Activated CD4-positive, alpha-beta T cell treated with anti-CD3 and anti-CD28 coated beads, Interleukin-2, amount 10 ng/mL, durations not matched to agents 7 days and 5 days (primary cell): ENCODE measurements around the gene ISOC1. TPM values are rescaled to one million over a fixed set of nuclear protein-coding genes. Genes with fewer than 3 reads are reported as not detected.
A peak's percentile ranks its signal among the peaks of the same experiment; 100 is the strongest.

Source experiments
- CTCF ChIA-PET: fragments of 350-600 bp; sonication (Branson Sonifier 250); formaldehyde crosslinking; loops from one replicate; lab custom pipeline; 2021; ENCODE audit warnings: antibody characterized with exemption; lab: Charles Lee
- POLR2A ChIA-PET: fragments of 350-600 bp; sonication (Branson Sonifier 250); formaldehyde crosslinking; loops from one replicate; lab custom pipeline; 2021; ENCODE audit warnings: antibody characterized with exemption; lab: Charles Lee
- DNase-seq: peaks from one replicate; pipeline ENCODE4 v3.0.0-alpha.2; 2020
- H3K27ac Mint-ChIP-seq: one replicate; pipeline ENCODE4 v1.8.0; 2021; ENCODE audit warnings: mild to moderate bottlenecking, moderate library complexity, mixed read lengths
- H3K27me3 Mint-ChIP-seq: one replicate; pipeline ENCODE4 v1.8.0; 2021; ENCODE audit warnings: mixed read lengths
- H3K36me3 Mint-ChIP-seq: one replicate; pipeline ENCODE4 v1.8.0; 2021; ENCODE audit warnings: low read depth, mixed read lengths
- H3K4me1 Mint-ChIP-seq: one replicate; pipeline ENCODE4 v1.8.0; 2021; ENCODE audit warnings: mixed read lengths
- H3K4me3 Mint-ChIP-seq: one replicate; pipeline ENCODE4 v1.8.0; 2021; ENCODE audit warnings: mild to moderate bottlenecking, moderate library complexity, mixed read lengths
- H3K9me3 Mint-ChIP-seq: one replicate; pipeline ENCODE4 v1.8.0; 2021; ENCODE audit warnings: mixed read lengths
- total RNA-seq, 2 experiments: library from RNA; stranded (reverse); gene quantifications; one replicate each; pipeline ENCODE4 v1.2.3, GENCODE V29; 2021

The ISOC1 gene
- total RNA-seq, 2 experiments from 2014 or later: 15.0 to 16.8 TPM

GRCh38 chr5:129099184-129099569 lies 4.6 kb downstream of the ISOC1 start:
- CTCF ChIA-PET: interaction anchor here (1.3 kb wide), 1 partner anchor 20 kb away, joined by 3 read pairs; no protein-coding TSS in a partner anchor
- no peak overlapping the region for H3K27ac Mint-ChIP-seq

DNA sequence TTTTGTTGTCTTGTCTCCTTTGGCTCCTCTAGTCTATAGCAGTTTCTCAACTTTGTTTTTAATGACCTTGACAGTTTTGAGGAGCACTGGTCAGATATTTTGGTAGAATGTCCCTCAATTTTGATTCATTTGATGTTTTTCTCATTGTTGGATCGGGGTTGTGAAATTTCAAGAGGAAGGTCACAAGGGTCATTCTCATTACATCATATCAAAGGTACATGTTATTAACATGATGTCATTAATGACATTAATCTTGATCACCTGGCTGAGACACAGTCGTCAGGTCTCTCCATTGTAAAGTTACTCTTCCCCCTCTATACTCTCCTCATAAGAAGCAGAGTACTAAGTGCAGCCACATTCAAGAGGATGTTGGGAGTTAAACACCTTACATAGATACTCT lies 7.2 kb downstream of the ISOC1 start:
- Mint-ChIP-seq H3K4me3 (no peak overlapping the region), H3K27me3 (no peaks in the 10 kb centered on the region), H3K4me1 (peaks cover 15% of the 10 kb centered on the region), H3K9me3 (no peaks in the 10 kb centered on the region), H3K27ac (no peak overlapping the region), H3K36me3 (peaks cover 3% of the 10 kb centered on the region)
- DNase-seq: no peak
- ChIA-PET POLR2A (no interaction called here), CTCF (interaction anchor here (0.6 kb wide), 1 partner anchor 24 kb away, joined by 8 read pairs; no protein-coding TSS in a partner anchor)

More at GRCh38 chr5:129099184-129099569, 4.6 kb downstream of the ISOC1 start:
- POLR2A ChIA-PET: no interaction called here
- Mint-ChIP-seq H3K9me3 (no peaks in the 10 kb centered on the region), H3K4me3 (no peak overlapping the region), H3K36me3 (no peaks in the 10 kb centered on the region), H3K27me3 (no peaks in the 10 kb centered on the region), H3K4me1 (peaks cover 29% of the 10 kb centered on the region)
- DNase-seq: no peak

GRCh38 chr5:129103397-129103796 lies 8.8 kb downstream of the ISOC1 start:
- no peak overlapping the region for H3K4me3 Mint-ChIP-seq
- peaks cover 8% of the 10 kb centered on the region for H3K4me1 Mint-ChIP-seq
- no peak for DNase-seq
- ChIA-PET POLR2A (no interaction called here), CTCF (no interaction called here)
- peaks cover 8% of the 10 kb centered on the region for H3K36me3 Mint-ChIP-seq
- H3K9me3 Mint-ChIP-seq: no peaks in the 10 kb centered on the region
- no peaks in the 10 kb centered on the region for H3K27me3 Mint-ChIP-seq
- no peak overlapping the region for H3K27ac Mint-ChIP-seq

DNA sequence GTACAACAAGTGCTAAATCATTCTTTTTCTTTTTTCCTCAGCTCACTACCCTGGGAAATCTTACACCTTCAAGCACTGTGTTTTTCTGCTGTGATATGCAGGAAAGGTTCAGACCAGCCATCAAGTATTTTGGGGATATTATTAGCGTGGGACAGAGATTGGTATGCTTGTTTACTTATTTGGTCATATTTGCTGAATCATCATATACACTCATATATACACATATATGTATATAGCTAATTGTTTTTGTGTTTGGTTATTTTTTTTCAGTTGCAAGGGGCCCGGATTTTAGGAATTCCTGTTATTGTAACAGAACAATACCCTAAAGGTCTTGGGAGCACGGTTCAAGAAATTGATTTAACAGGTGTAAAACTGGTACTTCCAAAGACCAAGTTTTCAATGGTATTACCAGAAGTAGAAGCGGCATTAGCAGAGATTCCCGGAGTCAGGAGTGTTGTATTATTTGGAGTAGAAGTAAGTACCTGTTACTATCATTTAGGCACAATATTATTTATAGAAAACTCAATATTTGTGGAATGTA lies 10.4 kb downstream of the ISOC1 start:
- Mint-ChIP-seq H3K4me1 (no peaks in the 10 kb centered on the region), H3K4me3 (no peak overlapping the region), H3K36me3 (peaks cover 13% of the 10 kb centered on the region), H3K27ac (no peak overlapping the region), H3K27me3 (no peaks in the 10 kb centered on the region), H3K9me3 (no peaks in the 10 kb centered on the region)
- ChIA-PET CTCF (no interaction called here), POLR2A (interaction anchor here (0.6 kb wide), 1 partner anchor 1300 kb away, joined by 5 read pairs; no protein-coding TSS in a partner anchor)
- no peak for DNase-seq

DNA sequence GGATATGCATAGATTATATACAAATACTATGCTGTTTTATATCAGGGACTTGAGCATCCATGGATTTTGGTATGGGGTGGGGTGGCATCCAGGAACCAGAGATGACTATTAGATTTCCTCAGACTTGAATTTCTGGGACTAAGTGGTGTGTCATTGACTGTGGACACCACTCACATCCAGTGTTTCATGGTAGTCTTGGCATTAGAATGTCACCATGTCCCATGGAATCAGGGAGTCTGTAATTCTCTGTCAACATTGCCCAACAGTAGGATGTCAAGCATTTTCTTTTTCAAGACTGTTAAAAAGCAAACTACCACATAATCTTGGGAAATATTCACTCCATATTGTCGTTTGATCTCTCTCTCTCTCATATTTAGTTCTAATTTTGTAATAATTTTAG lies 13.1 kb downstream of the ISOC1 start:
- Mint-ChIP-seq H3K4me3 (no peak overlapping the region), H3K27me3 (no peaks in the 10 kb centered on the region), H3K27ac (no peak overlapping the region), H3K9me3 (no peaks in the 10 kb centered on the region), H3K4me1 (peaks cover 1% of the 10 kb centered on the region), H3K36me3 (peaks cover 13% of the 10 kb centered on the region)
- DNase-seq: no peak
- POLR2A ChIA-PET: no interaction called here
- CTCF ChIA-PET: interaction anchor here (1.8 kb wide), 1 partner anchor 13 kb away, joined by 3 read pairs; the partner anchor contains the start of gene ISOC1

- Mint-ChIP-seq H3K4me3 (no peak overlapping the region), H3K4me1 (peaks cover 3% of the 10 kb centered on the region), H3K36me3 (peaks cover 13% of the 10 kb centered on the region), H3K9me3 (no peaks in the 10 kb centered on the region), H3K27me3 (no peaks in the 10 kb centered on the region), H3K27ac (no peak overlapping the region)
- ChIA-PET POLR2A (no interaction called here), CTCF (interaction anchor here (2.3 kb wide), 1 partner anchor 16 kb away, joined by 7 read pairs; the partner anchor contains the start of gene ISOC1)
- DNase-seq: no peak
These were observed 16.2 kb downstream of the ISOC1 start for GRCh38 chr5:129110742-129111141.

- DNase-seq: no peak
- Mint-ChIP-seq H3K36me3 (peaks cover 13% of the 10 kb centered on the region), H3K27ac (no peak overlapping the region), H3K4me3 (no peak overlapping the region), H3K9me3 (no peaks in the 10 kb centered on the region), H3K4me1 (peaks cover 3% of the 10 kb centered on the region), H3K27me3 (no peaks in the 10 kb centered on the region)
- POLR2A ChIA-PET: no interaction called here
- CTCF ChIA-PET: interaction anchor here (2.3 kb wide), 1 partner anchor 17 kb away, joined by 7 read pairs; the partner anchor contains the start of gene ISOC1
These were observed 16.8 kb downstream of the ISOC1 start for GRCh38 chr5:129111351-129111750.

- CTCF ChIA-PET: no interaction called here
- POLR2A ChIA-PET: no interaction called here
- H3K27me3 Mint-ChIP-seq: no peaks in the 10 kb centered on the region
- H3K9me3 Mint-ChIP-seq: no peaks in the 10 kb centered on the region
- no peak overlapping the region for H3K4me3 Mint-ChIP-seq
- H3K27ac Mint-ChIP-seq: no peak overlapping the region
- H3K4me1 Mint-ChIP-seq: peaks cover 3% of the 10 kb centered on the region
- H3K36me3 Mint-ChIP-seq: peaks cover 8% of the 10 kb centered on the region
- no peak for DNase-seq
These were observed 17.7 kb downstream of the ISOC1 start for GRCh38 chr5:129112295-129112694.

- CTCF ChIA-PET: no interaction called here
- peaks cover 3% of the 10 kb centered on the region for H3K4me1 Mint-ChIP-seq
- no peaks in the 10 kb centered on the region for H3K9me3 Mint-ChIP-seq
- DNase-seq: no peak
- no peaks in the 10 kb centered on the region for H3K27me3 Mint-ChIP-seq
- H3K4me3 Mint-ChIP-seq: no peak overlapping the region
- H3K36me3 Mint-ChIP-seq: peaks cover 7% of the 10 kb centered on the region
- POLR2A ChIA-PET: no interaction called here
- H3K27ac Mint-ChIP-seq: no peak overlapping the region
These were observed 19.3 kb downstream of the ISOC1 start for GRCh38 chr5:129113867-129114266.

DNA sequence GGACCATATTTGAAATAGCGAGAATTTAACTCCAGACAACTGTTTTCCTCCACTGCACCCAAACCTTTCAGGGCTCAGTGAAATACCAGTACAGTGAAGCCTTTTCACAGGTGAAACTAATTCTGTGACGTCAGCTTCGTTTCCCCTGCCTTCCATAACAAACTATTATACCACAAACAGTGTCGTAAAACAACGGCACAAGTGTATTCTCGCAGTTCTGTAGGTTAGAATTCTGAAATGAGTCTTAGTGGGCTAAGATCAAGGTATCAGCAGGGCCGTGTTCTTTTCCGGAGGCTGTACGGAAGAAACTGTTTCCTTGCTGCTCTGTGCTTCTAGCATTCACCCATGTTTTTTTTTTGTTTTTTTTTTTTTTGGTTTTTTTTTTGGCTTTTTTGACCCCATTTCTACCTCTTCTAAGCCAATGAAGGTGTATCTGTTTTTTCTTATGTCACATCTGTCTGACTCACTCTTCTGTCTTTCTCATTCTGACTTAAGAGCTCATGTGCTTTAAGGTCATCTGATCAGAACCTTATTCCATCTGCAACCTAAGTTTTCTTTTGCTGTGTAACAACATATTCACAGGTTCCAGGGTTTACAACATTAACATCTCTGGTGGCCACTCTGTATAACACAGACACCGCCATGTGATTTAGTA lies 20.1 kb downstream of the ISOC1 start:
- H3K27ac Mint-ChIP-seq: peak overlapping the region; percentile 25
- no peaks in the 10 kb centered on the region for H3K9me3 Mint-ChIP-seq
- no peak overlapping the region for H3K4me3 Mint-ChIP-seq
- peaks cover 3% of the 10 kb centered on the region for H3K4me1 Mint-ChIP-seq
- ChIA-PET POLR2A (no interaction called here), CTCF (no interaction called here)
- H3K36me3 Mint-ChIP-seq: peaks cover 1% of the 10 kb centered on the region
- no peaks in the 10 kb centered on the region for H3K27me3 Mint-ChIP-seq
- DNase-seq: no peak

DNA sequence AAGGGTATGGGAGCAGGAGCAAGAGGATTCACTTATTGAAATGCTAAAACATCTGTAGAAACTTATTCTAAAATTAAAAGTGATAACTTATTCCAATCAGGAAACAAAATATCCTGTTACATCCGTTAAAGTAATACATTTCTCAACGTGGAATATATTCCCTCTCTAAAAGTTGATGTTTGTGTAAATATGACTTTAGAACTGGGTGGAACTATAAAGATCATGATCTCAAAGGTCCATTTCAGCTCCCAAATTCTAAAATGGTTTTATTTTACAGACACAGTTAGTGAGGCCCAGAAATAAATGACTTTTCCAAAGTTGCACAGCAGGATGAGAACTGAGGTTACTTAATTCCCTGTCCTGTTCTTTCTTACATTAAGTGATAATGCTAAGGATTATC lies 21.1 kb downstream of the ISOC1 start:
- CTCF ChIA-PET: interaction anchor here (1.8 kb wide), 1 partner anchor 12 kb away, joined by 5 read pairs; no protein-coding TSS in a partner anchor
- DNase-seq: no peak
- H3K4me1 Mint-ChIP-seq: peaks cover 3% of the 10 kb centered on the region
- H3K27ac Mint-ChIP-seq: no peak overlapping the region
- H3K27me3 Mint-ChIP-seq: no peaks in the 10 kb centered on the region
- H3K36me3 Mint-ChIP-seq: peaks cover 1% of the 10 kb centered on the region
- no peaks in the 10 kb centered on the region for H3K9me3 Mint-ChIP-seq
- POLR2A ChIA-PET: no interaction called here
- no peak overlapping the region for H3K4me3 Mint-ChIP-seq

DNA sequence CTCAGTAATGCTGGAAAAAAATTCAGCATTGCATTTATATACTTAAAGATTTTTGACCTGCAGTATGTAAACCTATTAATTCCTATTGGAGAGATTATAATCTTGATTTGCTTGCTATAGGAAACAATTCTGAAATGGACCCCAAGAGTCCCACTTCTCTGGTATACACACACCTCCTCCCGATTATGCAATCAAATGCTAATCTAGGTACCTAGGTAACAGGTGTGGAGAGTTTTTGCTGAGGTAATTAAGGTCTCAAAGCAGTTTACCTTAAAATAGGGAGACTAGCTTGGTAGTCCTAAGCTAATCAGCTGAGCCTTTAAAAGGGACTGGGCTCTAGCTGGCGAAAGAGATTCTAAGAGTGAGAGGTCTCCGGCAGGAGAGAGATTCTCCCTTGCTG lies 22.2 kb downstream of the ISOC1 start:
- no peak overlapping the region for H3K27ac Mint-ChIP-seq
- no peaks in the 10 kb centered on the region for H3K9me3 Mint-ChIP-seq
- no peaks in the 10 kb centered on the region for H3K27me3 Mint-ChIP-seq
- peaks cover 1% of the 10 kb centered on the region for H3K36me3 Mint-ChIP-seq
- ChIA-PET CTCF (interaction anchor here (0.7 to 1.8 kb wide), 2 partner anchors 9 to 11 kb away, joined by 3 to 5 read pairs; no protein-coding TSS in a partner anchor), POLR2A (no interaction called here)
- H3K4me1 Mint-ChIP-seq: peaks cover 2% of the 10 kb centered on the region
- no peak overlapping the region for H3K4me3 Mint-ChIP-seq
- DNase-seq: no peak

DNA sequence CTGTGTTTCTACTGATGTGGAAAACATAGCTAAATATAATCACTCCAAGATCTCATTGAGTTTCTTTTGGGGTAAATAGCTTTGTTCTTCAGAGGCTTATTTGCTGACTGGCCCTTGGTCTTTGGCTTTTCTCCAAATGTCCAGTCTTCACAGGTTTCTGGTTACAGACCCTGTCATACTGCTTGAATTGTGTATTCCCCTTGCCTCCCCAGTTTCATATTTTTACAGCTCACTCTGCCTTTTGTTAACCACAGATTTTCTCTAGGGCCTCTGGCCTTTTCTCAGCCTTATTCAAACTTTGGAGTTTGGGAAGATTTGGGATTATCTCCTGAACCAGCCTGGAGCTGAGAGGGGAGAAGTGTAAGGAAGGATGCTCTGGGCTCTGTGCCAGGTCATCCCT lies 23.9 kb downstream of the ISOC1 start:
- Mint-ChIP-seq H3K27ac (no peak overlapping the region), H3K9me3 (no peaks in the 10 kb centered on the region), H3K36me3 (peaks cover under 1% of the 10 kb centered on the region), H3K4me1 (peaks cover 2% of the 10 kb centered on the region), H3K27me3 (no peaks in the 10 kb centered on the region), H3K4me3 (no peak overlapping the region)
- no peak for DNase-seq
- ChIA-PET CTCF (interaction anchor here (0.5 to 2.0 kb wide), 4 partner anchors 11 to 292 kb away, joined by 3 to 8 read pairs (median 3); partner anchors contain the start of gene ISOC1), POLR2A (no interaction called here)
